SK-N-MC (cell line): ENCODE data around the gene MYH9.

ENCODE experiments used
- EZH2 ChIP-seq: fragments of 200-600 bp; sonication (generic); IDR thresholded peaks from one replicate; pipeline ENCODE4 v1.6.1; 2017; ENCODE audit warnings: antibody characterized with exemption
- FOXP2 ChIP-seq: optimal IDR thresholded peaks from 2 replicates; pipeline ENCODE3; 2011; ENCODE audit warnings: mild to moderate bottlenecking, moderate library complexity; ENCODE audit not compliant: insufficient read depth; ENCODE audit errors: extremely low read length, control extremely low read depth
- POLR2AphosphoS5 ChIP-seq: IDR thresholded peaks from 2 replicates; pipeline ENCODE4 v1.6.1; 2012; ENCODE audit warnings: mild to moderate bottlenecking, low read depth, low read length, borderline replicate concordance

DNA sequence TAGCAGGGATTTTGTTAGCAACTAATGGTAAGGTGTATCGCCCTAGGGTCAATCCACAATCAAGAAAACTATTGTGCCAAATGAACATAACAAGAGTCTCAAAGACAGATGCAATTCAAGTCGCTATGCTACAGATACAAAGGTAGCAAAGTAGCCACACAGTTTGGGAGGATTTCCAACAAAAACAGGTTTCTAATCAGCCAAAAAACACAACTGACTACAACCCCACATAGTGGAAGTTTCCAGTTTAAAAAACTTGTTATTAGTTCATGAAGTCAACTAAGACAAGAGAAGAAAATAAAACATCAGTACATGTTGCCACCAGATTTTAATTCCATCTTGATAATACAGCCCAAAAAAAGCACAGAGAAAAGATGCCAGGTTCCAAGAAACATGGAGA lies 38.0 kb downstream of the MYH9 start:
- TF ChIP-seq EZH2, result no peak
- TF ChIP-seq POLR2AphosphoS5, result no peak
- no peak for TF ChIP-seq FOXP2
